HepG2 (cell line): Measurements from ENCODE around the gene WDR3. TPM values are rescaled to one million over a fixed set of nuclear protein-coding genes. Genes with fewer than 3 reads are reported as not detected.

Source experiments
- ARNTL ChIP-seq: sonication (generic); formaldehyde crosslinking; IDR thresholded peaks from 2 replicates; pipeline ENCODE4 v1.4.0; 2020; ENCODE audit warnings: mild to moderate bottlenecking, missing genetic modification reagents
- ATF7-NPFF ChIP-seq: sonication (generic); formaldehyde crosslinking; IDR thresholded peaks from 2 replicates; pipeline ENCODE4 v1.8.1; 2023; ENCODE audit warnings: mild to moderate bottlenecking, low read depth, missing genetic modification reagents, moderate library complexity
- DR1 ChIP-seq: sonication (generic); formaldehyde crosslinking; IDR thresholded peaks from 2 replicates; pipeline ENCODE4 v1.8.0; 2021; ENCODE audit warnings: mild to moderate bottlenecking, missing genetic modification reagents, inconsistent platforms
- ELF3 ChIP-seq: IDR thresholded peaks from 2 replicates; pipeline ENCODE4 v1.6.1; 2016; ENCODE audit warnings: missing genetic modification reagents, missing compliant biosample characterization
- GATAD2A ChIP-seq: IDR thresholded peaks from 2 replicates; pipeline ENCODE4 v1.6.1; 2016
- KAT7 ChIP-seq: IDR thresholded peaks from 2 replicates; pipeline ENCODE4 v1.6.1; 2018; ENCODE audit warnings: borderline replicate concordance, missing compliant biosample characterization
- MAFK ChIP-seq, 2 experiments: IDR thresholded peaks in 1 of 2; conservative IDR thresholded peaks in 1 of 2; 2 replicates each; pipeline ENCODE4 v1.6.1; 2011; ENCODE audit warnings: improper control_type of control experiment in 2 of 2, low read length in 2 of 2
- MIER3 ChIP-seq: IDR thresholded peaks from 2 replicates; pipeline ENCODE4 v1.6.1; 2016; ENCODE audit warnings: missing compliant biosample characterization, borderline replicate concordance
- MLLT10 ChIP-seq: sonication (generic); formaldehyde crosslinking; IDR thresholded peaks from 2 replicates; pipeline ENCODE4 v1.4.0; 2020; ENCODE audit warnings: missing genetic modification reagents
- SIX4 ChIP-seq: sonication (generic); formaldehyde crosslinking; IDR thresholded peaks from 2 replicates; pipeline ENCODE4 v1.4.0; 2020; ENCODE audit warnings: missing genetic modification reagents
- ZC3H13 ChIP-seq: sonication (generic); formaldehyde crosslinking; IDR thresholded peaks from 2 replicates; pipeline ENCODE4 v1.8.1; 2023; ENCODE audit warnings: mild to moderate bottlenecking, missing genetic modification reagents, moderate library complexity
- ZIK1 ChIP-seq: sonication (generic); formaldehyde crosslinking; IDR thresholded peaks from 2 replicates; pipeline ENCODE4 v1.5.0; 2020; ENCODE audit warnings: mild to moderate bottlenecking, low read depth, missing genetic modification reagents, borderline replicate concordance
- ZNF232 ChIP-seq: sonication (generic); formaldehyde crosslinking; IDR thresholded peaks from 2 replicates; pipeline ENCODE4 v1.4.0; 2020; ENCODE audit warnings: missing genetic modification reagents, borderline replicate concordance
- ZNF234 ChIP-seq: sonication (generic); formaldehyde crosslinking; conservative IDR thresholded peaks from 2 replicates; pipeline ENCODE4 v1.5.1; 2020; ENCODE audit warnings: mild to moderate bottlenecking, missing genetic modification reagents
- ZNF44 ChIP-seq: sonication (generic); formaldehyde crosslinking; IDR thresholded peaks from 2 replicates; pipeline ENCODE4 v1.5.1; 2020; ENCODE audit warnings: mild to moderate bottlenecking, missing genetic modification reagents
- polyA plus RNA-seq, 8 experiments: library from polyadenylated mRNA; depleted of rRNA in 3 of 8; stranded (reverse) in 7 of 8; unstranded in 1 of 8; fragments of >200 nt; fragmentation: Illumina TruSeq in 4 of 8; extraction: Trizol in 4 of 8; gene quantifications; 2 replicates each; pipeline versions ENCODE4 v1.2.1 to v1.2.3, GENCODE V29; 2011 to 2016; ENCODE audit warnings: low read depth in 4 of 8, missing spikeins in 1 of 8, mixed read lengths in 1 of 8; ENCODE audit not compliant: insufficient read depth in 1 of 8
- total RNA-seq, 5 experiments: library from RNA; depleted of rRNA; stranded (reverse); fragments of >200 nt; fragmentation: Illumina TruSeq; extraction: Trizol; gene quantifications; 2 replicates each; pipeline ENCODE4 v1.2.3, GENCODE V29; 2016; ENCODE audit warnings: low read depth in 1 of 5
- TF ChIP-seq, protein P1 (sequence below): sonication (generic); formaldehyde crosslinking; IDR thresholded peaks from 2 replicates; pipeline ENCODE4 v1.5.1; 2020; ENCODE audit warnings: mild to moderate bottlenecking, missing genetic modification reagents, borderline replicate concordance
- TF ChIP-seq, protein P2 (sequence below): IDR thresholded peaks from 2 replicates; pipeline ENCODE4 v1.6.1; 2016; ENCODE audit warnings: low read depth, missing genetic modification reagents, missing compliant biosample characterization
- TF ChIP-seq, protein P3 (sequence below): sonication (generic); formaldehyde crosslinking; IDR thresholded peaks from 2 replicates; pipeline ENCODE4 v1.5.1; 2020; ENCODE audit warnings: missing genetic modification reagents, mild to moderate bottlenecking, borderline replicate concordance

Gene WDR3
- total and polyA plus RNA-seq, 2 of the 13 experiments (the other 11 are each of a cell fraction or from before 2014, with no cell fraction given): 15.9 to 55.5 TPM

- TF ChIP-seq, protein P1, sequence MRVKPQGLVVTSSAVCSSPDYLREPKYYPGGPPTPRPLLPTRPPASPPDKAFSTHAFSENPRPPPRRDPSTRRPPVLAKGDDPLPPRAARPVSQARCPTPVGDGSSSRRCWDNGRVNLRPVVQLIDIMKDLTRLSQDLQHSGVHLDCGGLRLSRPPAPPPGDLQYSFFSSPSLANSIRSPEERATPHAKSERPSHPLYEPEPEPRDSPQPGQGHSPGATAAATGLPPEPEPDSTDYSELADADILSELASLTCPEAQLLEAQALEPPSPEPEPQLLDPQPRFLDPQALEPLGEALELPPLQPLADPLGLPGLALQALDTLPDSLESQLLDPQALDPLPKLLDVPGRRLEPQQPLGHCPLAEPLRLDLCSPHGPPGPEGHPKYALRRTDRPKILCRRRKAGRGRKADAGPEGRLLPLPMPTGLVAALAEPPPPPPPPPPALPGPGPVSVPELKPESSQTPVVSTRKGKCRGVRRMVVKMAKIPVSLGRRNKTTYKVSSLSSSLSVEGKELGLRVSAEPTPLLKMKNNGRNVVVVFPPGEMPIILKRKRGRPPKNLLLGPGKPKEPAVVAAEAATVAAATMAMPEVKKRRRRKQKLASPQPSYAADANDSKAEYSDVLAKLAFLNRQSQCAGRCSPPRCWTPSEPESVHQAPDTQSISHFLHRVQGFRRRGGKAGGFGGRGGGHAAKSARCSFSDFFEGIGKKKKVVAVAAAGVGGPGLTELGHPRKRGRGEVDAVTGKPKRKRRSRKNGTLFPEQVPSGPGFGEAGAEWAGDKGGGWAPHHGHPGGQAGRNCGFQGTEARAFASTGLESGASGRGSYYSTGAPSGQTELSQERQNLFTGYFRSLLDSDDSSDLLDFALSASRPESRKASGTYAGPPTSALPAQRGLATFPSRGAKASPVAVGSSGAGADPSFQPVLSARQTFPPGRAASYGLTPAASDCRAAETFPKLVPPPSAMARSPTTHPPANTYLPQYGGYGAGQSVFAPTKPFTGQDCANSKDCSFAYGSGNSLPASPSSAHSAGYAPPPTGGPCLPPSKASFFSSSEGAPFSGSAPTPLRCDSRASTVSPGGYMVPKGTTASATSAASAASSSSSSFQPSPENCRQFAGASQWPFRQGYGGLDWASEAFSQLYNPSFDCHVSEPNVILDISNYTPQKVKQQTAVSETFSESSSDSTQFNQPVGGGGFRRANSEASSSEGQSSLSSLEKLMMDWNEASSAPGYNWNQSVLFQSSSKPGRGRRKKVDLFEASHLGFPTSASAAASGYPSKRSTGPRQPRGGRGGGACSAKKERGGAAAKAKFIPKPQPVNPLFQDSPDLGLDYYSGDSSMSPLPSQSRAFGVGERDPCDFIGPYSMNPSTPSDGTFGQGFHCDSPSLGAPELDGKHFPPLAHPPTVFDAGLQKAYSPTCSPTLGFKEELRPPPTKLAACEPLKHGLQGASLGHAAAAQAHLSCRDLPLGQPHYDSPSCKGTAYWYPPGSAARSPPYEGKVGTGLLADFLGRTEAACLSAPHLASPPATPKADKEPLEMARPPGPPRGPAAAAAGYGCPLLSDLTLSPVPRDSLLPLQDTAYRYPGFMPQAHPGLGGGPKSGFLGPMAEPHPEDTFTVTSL: no peak
- TF ChIP-seq ZNF44 (CRISPR knock-in tag) (no peak), KAT7 (no peak), ZC3H13 (CRISPR knock-in tag) (no peak), DR1 (CRISPR knock-in tag) (no peak), ZNF232 (CRISPR knock-in tag) (no peak), MLLT10 (no peak), ELF3 (CRISPR knock-in tag) (peak; percentile 10; the same call in 1 of the 2 replicates), SIX4 (no peak), ARNTL (CRISPR knock-in tag) (no peak), GATAD2A (CRISPR knock-in tag) (0 out of 2 replicates have a peak, but pooled peaks have one; percentile 32), MIER3 (CRISPR knock-in tag) (no peak), ZNF234 (no peak), MAFK (conservative IDR thresholded peaks at IDR 0.05 in 1 of 2, IDR thresholded peaks at IDR 0.05 in 1 of 2; ENCODE audit: low read length in 2 of 2) (no peak), ATF7-NPFF (CRISPR knock-in tag) (no peak), ZIK1 (CRISPR knock-in tag) (no peak)
- TF ChIP-seq, protein P2, sequence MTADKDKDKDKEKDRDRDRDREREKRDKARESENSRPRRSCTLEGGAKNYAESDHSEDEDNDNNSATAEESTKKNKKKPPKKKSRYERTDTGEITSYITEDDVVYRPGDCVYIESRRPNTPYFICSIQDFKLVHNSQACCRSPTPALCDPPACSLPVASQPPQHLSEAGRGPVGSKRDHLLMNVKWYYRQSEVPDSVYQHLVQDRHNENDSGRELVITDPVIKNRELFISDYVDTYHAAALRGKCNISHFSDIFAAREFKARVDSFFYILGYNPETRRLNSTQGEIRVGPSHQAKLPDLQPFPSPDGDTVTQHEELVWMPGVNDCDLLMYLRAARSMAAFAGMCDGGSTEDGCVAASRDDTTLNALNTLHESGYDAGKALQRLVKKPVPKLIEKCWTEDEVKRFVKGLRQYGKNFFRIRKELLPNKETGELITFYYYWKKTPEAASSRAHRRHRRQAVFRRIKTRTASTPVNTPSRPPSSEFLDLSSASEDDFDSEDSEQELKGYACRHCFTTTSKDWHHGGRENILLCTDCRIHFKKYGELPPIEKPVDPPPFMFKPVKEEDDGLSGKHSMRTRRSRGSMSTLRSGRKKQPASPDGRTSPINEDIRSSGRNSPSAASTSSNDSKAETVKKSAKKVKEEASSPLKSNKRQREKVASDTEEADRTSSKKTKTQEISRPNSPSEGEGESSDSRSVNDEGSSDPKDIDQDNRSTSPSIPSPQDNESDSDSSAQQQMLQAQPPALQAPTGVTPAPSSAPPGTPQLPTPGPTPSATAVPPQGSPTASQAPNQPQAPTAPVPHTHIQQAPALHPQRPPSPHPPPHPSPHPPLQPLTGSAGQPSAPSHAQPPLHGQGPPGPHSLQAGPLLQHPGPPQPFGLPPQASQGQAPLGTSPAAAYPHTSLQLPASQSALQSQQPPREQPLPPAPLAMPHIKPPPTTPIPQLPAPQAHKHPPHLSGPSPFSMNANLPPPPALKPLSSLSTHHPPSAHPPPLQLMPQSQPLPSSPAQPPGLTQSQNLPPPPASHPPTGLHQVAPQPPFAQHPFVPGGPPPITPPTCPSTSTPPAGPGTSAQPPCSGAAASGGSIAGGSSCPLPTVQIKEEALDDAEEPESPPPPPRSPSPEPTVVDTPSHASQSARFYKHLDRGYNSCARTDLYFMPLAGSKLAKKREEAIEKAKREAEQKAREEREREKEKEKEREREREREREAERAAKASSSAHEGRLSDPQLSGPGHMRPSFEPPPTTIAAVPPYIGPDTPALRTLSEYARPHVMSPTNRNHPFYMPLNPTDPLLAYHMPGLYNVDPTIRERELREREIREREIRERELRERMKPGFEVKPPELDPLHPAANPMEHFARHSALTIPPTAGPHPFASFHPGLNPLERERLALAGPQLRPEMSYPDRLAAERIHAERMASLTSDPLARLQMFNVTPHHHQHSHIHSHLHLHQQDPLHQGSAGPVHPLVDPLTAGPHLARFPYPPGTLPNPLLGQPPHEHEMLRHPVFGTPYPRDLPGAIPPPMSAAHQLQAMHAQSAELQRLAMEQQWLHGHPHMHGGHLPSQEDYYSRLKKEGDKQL (CRISPR knock-in tag): no peak
- TF ChIP-seq, protein P3, sequence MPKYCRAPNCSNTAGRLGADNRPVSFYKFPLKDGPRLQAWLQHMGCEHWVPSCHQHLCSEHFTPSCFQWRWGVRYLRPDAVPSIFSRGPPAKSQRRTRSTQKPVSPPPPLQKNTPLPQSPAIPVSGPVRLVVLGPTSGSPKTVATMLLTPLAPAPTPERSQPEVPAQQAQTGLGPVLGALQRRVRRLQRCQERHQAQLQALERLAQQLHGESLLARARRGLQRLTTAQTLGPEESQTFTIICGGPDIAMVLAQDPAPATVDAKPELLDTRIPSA (CRISPR knock-in tag): no peak
Measured at GRCh38 chr1:117895482-117896114, 33.9 kb upstream of the WDR3 start (continued).
